ENCODE measurements around the gene DDX10. TPM values are rescaled to one million over a fixed set of nuclear protein-coding genes. Genes with fewer than 3 reads are reported as not detected.

The DDX10 gene
- polyA plus RNA-seq, 1 of the 3 experiments (the other 2 are of a cell fraction), result 35.8 TPM

DNA sequence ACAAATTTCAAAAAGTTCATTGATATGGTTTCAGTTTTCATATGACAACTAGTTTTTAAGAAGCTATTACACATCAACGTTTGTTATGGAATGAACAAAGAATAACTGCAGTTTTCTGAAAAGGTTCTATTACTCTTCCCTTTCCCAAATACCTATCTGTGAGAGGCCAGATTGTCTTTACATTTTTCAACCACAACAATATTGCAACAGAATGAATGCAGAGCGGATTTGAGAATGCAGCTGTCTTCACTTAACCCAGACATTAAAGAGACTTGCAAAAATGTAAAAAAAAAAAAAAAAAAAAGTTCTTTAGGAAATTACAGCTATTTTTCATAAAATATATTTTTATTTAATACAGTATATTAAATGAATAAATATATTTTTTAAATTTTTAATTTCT is 250.8 kb downstream of the DDX10 start (continued):
- TF ChIP-seq USF1 (IDR thresholded peaks at IDR 0.05; ENCODE audit: borderline replicate concordance, low read depth), result no peak
- no peak for TF ChIP-seq RAD21 (IDR thresholded peaks at IDR 0.05; ENCODE audit: low read length)
- TF ChIP-seq TAF1 (IDR thresholded peaks at IDR 0.05; ENCODE audit: borderline replicate concordance, low read depth, low read length), result no peak
- no peak for TF ChIP-seq EZH2phosphoT487 (IDR thresholded peaks at IDR 0.05; ENCODE audit: borderline replicate concordance, low read depth)
- TF ChIP-seq GATA2 (CRISPR knock-in tag; IDR thresholded peaks at IDR 0.05), result no peak
- no peak for TF ChIP-seq YY1 (IDR thresholded peaks at IDR 0.05; ENCODE audit: low read depth)

- peaks cover 4 to 21% of the 10 kb centered on the region in 2 experiments for H3K36me3 ChIP-seq (replicated peaks in 1 of 2; ENCODE audit: control insufficient read depth in 1 of 2, insufficient read depth in 2 of 2, low read length in 1 of 2)
- peaks cover 3% of the 10 kb centered on the region; the same call in 1 of the 2 replicates for H3K79me2 ChIP-seq (ENCODE audit: insufficient read depth)
- peak overlapping the region in 1 of 2 experiments; percentile 64; a peak in 2 of 4 replicates for H3K27ac ChIP-seq (ENCODE audit: low read depth in 2 of 2, low read length in 1 of 2)
- no peak for DNase-seq
- ChIA-PET CTCF (no interaction called here), POLR2A (no interaction called here)
- WGBS (ENCODE audit: low lambda C conversion rate), result 14% methylated on average over 1 of the region's 1 CpG
- peaks cover 5 to 15% of the 10 kb centered on the region in 2 experiments; a peak in 3 of 4 replicates for H3K4me1 ChIP-seq (ENCODE audit: control insufficient read depth in 1 of 2, insufficient read depth in 2 of 2, low read depth in 1 of 2, low read length in 1 of 2)
- H3K4me3 ChIP-seq (ENCODE audit: low read depth in 2 of 2, low read length in 1 of 2), result no peak overlapping the region
- no peaks in the 10 kb centered on the region for H4K20me1 ChIP-seq (ENCODE audit: insufficient read depth)
- H3F3A ChIP-seq (replicated peaks; ENCODE audit: insufficient read depth), result peaks cover 24% of the 10 kb centered on the region
- no peaks in the 10 kb centered on the region for H3K9me2 ChIP-seq
- no peaks in the 10 kb centered on the region for H3K27me3 ChIP-seq (ENCODE audit: insufficient read depth)
- H2AFZ ChIP-seq (ENCODE audit: low read depth), result no peak overlapping the region
- H3K9ac ChIP-seq, result peak overlapping the region; percentile 30; the same call in 1 of the 2 replicates
- peak overlapping the region; percentile 45; the same call in 1 of the 2 replicates for H3K4me2 ChIP-seq
- no peaks in the 10 kb centered on the region for H3K9me3 ChIP-seq
- TF ChIP-seq RAD21 (IDR thresholded peaks at IDR 0.05; ENCODE audit: low read length) (no peak), GATA2 (CRISPR knock-in tag; IDR thresholded peaks at IDR 0.05) (no peak), FOSL2 (IDR thresholded peaks at IDR 0.05; ENCODE audit: borderline replicate concordance, low read depth) (peak; percentile 50; the same call in 1 of the 2 replicates), POLR2AphosphoS5 (IDR thresholded peaks at IDR 0.05; ENCODE audit: low read depth, low read length) (no peak), USF2 (IDR thresholded peaks at IDR 0.05; ENCODE audit: borderline replicate concordance, low read depth, low read length) (no peak), USF1 (IDR thresholded peaks at IDR 0.05; ENCODE audit: borderline replicate concordance, low read depth) (no peak), FOXM1 (IDR thresholded peaks at IDR 0.05; ENCODE audit: low read depth) (peak; percentile 24; the same call in 1 of the 2 replicates), NFIC (IDR thresholded peaks at IDR 0.05; ENCODE audit: borderline replicate concordance) (no peak), RXRA (IDR thresholded peaks at IDR 0.05; ENCODE audit: borderline replicate concordance, low read depth) (no peak), TEAD4 (IDR thresholded peaks at IDR 0.05; ENCODE audit: borderline replicate concordance, insufficient read depth) (0 out of 2 replicates have a peak, but pooled peaks have one; percentile 13), IRF3 (IDR thresholded peaks at IDR 0.05; ENCODE audit: low read depth, low read length) (no peak), FOXJ3 (CRISPR knock-in tag; IDR thresholded peaks at IDR 0.05) (no peak), RFX5 (IDR thresholded peaks at IDR 0.05; ENCODE audit: low read length) (no peak), PBX3 (IDR thresholded peaks at IDR 0.05) (peak; percentile 16; the same call in 1 of the 2 replicates), JUND (IDR thresholded peaks at IDR 0.05) (peak; percentile 53), TCF12 (IDR thresholded peaks at IDR 0.05) (peak; percentile 47), SMC3 (IDR thresholded peaks at IDR 0.05; ENCODE audit: low read depth, low read length) (no peak), RCOR1 (IDR thresholded peaks at IDR 0.05; ENCODE audit: low read length) (no peak), SIN3A (IDR thresholded peaks at IDR 0.05; ENCODE audit: borderline replicate concordance, low read depth, low read length) (no peak)
- TF ChIP-seq, protein P1, sequence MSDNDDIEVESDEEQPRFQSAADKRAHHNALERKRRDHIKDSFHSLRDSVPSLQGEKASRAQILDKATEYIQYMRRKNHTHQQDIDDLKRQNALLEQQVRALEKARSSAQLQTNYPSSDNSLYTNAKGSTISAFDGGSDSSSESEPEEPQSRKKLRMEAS (IDR thresholded peaks at IDR 0.05; ENCODE audit: low read depth), result no peak
- TF ChIP-seq, protein P2, sequence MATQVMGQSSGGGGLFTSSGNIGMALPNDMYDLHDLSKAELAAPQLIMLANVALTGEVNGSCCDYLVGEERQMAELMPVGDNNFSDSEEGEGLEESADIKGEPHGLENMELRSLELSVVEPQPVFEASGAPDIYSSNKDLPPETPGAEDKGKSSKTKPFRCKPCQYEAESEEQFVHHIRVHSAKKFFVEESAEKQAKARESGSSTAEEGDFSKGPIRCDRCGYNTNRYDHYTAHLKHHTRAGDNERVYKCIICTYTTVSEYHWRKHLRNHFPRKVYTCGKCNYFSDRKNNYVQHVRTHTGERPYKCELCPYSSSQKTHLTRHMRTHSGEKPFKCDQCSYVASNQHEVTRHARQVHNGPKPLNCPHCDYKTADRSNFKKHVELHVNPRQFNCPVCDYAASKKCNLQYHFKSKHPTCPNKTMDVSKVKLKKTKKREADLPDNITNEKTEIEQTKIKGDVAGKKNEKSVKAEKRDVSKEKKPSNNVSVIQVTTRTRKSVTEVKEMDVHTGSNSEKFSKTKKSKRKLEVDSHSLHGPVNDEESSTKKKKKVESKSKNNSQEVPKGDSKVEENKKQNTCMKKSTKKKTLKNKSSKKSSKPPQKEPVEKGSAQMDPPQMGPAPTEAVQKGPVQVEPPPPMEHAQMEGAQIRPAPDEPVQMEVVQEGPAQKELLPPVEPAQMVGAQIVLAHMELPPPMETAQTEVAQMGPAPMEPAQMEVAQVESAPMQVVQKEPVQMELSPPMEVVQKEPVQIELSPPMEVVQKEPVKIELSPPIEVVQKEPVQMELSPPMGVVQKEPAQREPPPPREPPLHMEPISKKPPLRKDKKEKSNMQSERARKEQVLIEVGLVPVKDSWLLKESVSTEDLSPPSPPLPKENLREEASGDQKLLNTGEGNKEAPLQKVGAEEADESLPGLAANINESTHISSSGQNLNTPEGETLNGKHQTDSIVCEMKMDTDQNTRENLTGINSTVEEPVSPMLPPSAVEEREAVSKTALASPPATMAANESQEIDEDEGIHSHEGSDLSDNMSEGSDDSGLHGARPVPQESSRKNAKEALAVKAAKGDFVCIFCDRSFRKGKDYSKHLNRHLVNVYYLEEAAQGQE (IDR thresholded peaks at IDR 0.05; ENCODE audit: low read depth, low read length), result no peak
Observed at GRCh38 chr11:108916290-108916689, 251.4 kb downstream of the DDX10 start.

All from SK-N-SH (cell line).